GM10248 (cell line): ENCODE results near the gene MECR.
A peak's percentile ranks its signal among the peaks of the same experiment; 100 is the strongest.

Experiments
- CTCF ChIA-PET: fragments of 300-600 bp; sonication (Branson Sonifier 250); formaldehyde crosslinking; extraction: SDS; loops from one replicate; lab custom pipeline; 2021; ENCODE audit warnings: antibody characterized with exemption; lab: Yijun Ruan, JAX
- POLR2A ChIA-PET: fragments of 350-650 bp; sonication (Branson Sonifier 250); formaldehyde crosslinking; extraction: SDS; loops from one replicate; lab custom pipeline; 2020; ENCODE audit warnings: antibody characterized with exemption; lab: Yijun Ruan, JAX
- DNase-seq: peaks from one replicate; pipeline ENCODE4 v3.0.0; 2012; ENCODE audit errors: extremely low spot score
- CTCF ChIP-seq: IDR thresholded peaks from 2 replicates; pipeline ENCODE4 v1.5.1; 2012; ENCODE audit warnings: mild to moderate bottlenecking, low read depth; ENCODE audit errors: extremely low read depth, missing control alignments, control extremely low read depth

The MECR gene

GRCh38 chr1:29249170-29249691 lies 18.5 kb upstream of the MECR start:
- POLR2A ChIA-PET, result no interaction called here
- DNase-seq, result no peak
- TF ChIP-seq CTCF, result no peak
- CTCF ChIA-PET, result no interaction called here

- DNase-seq, result no peak
- TF ChIP-seq CTCF, result no peak
- CTCF ChIA-PET, result no interaction called here
- POLR2A ChIA-PET, result no interaction called here
These were observed 17.7 kb upstream of the MECR start for GRCh38 chr1:29248409-29248808.

GRCh38 chr1:29247571-29248273 lies 17.0 kb upstream of the MECR start:
- CTCF ChIA-PET, result interaction anchor here (1.8 kb wide), 1 partner anchor 11 kb away, joined by 5 read pairs; the partner anchor contains the start of gene PTPRU
- POLR2A ChIA-PET, result no interaction called here
- no peak for TF ChIP-seq CTCF
- no peak for DNase-seq

GRCh38 chr1:29247044-29247443 lies 16.3 kb upstream of the MECR start:
- POLR2A ChIA-PET, result no interaction called here
- DNase-seq, result no peak
- CTCF ChIA-PET, result interaction anchor here (1.8 kb wide), 1 partner anchor 11 kb away, joined by 5 read pairs; the partner anchor contains the start of gene PTPRU
- TF ChIP-seq CTCF, result no peak

- DNase-seq, result no peak
- CTCF ChIA-PET, result interaction anchor here (1.0 kb wide), 1 partner anchor 14 kb away, joined by 3 read pairs; no protein-coding TSS in a partner anchor
- TF ChIP-seq CTCF, result peak; percentile 21
- POLR2A ChIA-PET, result no interaction called here
These were observed 15.1 kb upstream of the MECR start for GRCh38 chr1:29245876-29246275.

GRCh38 chr1:29245261-29245660 lies 14.5 kb upstream of the MECR start:
- TF ChIP-seq CTCF, result no peak
- DNase-seq, result no peak
- ChIA-PET POLR2A (no interaction called here), CTCF (interaction anchor here (1.0 kb wide), 1 partner anchor 14 kb away, joined by 3 read pairs; no protein-coding TSS in a partner anchor)
